ENCODE measurements around the gene C16orf89.
"Not testable (repeated sequence)": the region's sequence is repeated elsewhere in the genome, so short reads cannot be mapped to it uniquely, and the experiment has no call there.

The C16orf89 gene

GRCh38 chr16:5090592-5090991 is 24.8 kb upstream of the C16orf89 start:
- DNase-seq (ENCODE audit: low read depth, low spot score); H3K4me3 ChIP-seq (ENCODE audit: low read depth, low read length); in situ Hi-C loops (cut with HindIII; ENCODE audit: low sequenced_read_pairs): not testable (repeated sequence)

GRCh38 chr16:5089911-5090555 is 24.3 kb upstream of the C16orf89 start:
- DNase-seq (ENCODE audit: low read depth, low spot score); H3K4me3 ChIP-seq (ENCODE audit: low read depth, low read length); in situ Hi-C loops (cut with HindIII; ENCODE audit: low sequenced_read_pairs): not testable (repeated sequence)

- H3K4me3 ChIP-seq (ENCODE audit: low read depth, low read length); in situ Hi-C loops (cut with HindIII; ENCODE audit: low sequenced_read_pairs); DNase-seq (ENCODE audit: low read depth, low spot score): not testable (repeated sequence)
Observed at GRCh38 chr16:5088936-5089335, 23.2 kb upstream of the C16orf89 start.

- in situ Hi-C loops (cut with HindIII; ENCODE audit: low sequenced_read_pairs); DNase-seq (ENCODE audit: low read depth, low spot score); H3K4me3 ChIP-seq (ENCODE audit: low read depth, low read length): not testable (repeated sequence)
Observed at GRCh38 chr16:5088086-5088790, 22.5 kb upstream of the C16orf89 start.

GRCh38 chr16:5085716-5086115 is 20.0 kb upstream of the C16orf89 start:
- H3K4me3 ChIP-seq (ENCODE audit: low read depth, low read length); in situ Hi-C loops (cut with HindIII; ENCODE audit: low sequenced_read_pairs); DNase-seq (ENCODE audit: low read depth, low spot score): not testable (repeated sequence)

GRCh38 chr16:5084802-5085201 is 19.0 kb upstream of the C16orf89 start:
- TF ChIP-seq CTCF (IDR thresholded peaks at IDR 0.05; ENCODE audit: low read depth, low read length): peak; percentile 72
- in situ Hi-C loops (cut with HindIII; ENCODE audit: low sequenced_read_pairs); H3K4me3 ChIP-seq (ENCODE audit: low read depth, low read length): not testable (repeated sequence)
- peak; percentile 42 for DNase-seq (ENCODE audit: low read depth, low spot score)

- in situ Hi-C loops (cut with HindIII; ENCODE audit: low sequenced_read_pairs): not testable (repeated sequence)
Observed at GRCh38 chr16:5084099-5084731, 18.5 kb upstream of the C16orf89 start.

GRCh38 chr16:5083646-5084045 is 17.9 kb upstream of the C16orf89 start:
- DNase-seq (ENCODE audit: low read depth, low spot score); in situ Hi-C loops (cut with HindIII; ENCODE audit: low sequenced_read_pairs); H3K4me3 ChIP-seq (ENCODE audit: low read depth, low read length): not testable (repeated sequence)

More at GRCh38 chr16:5084099-5084731, 18.5 kb upstream of the C16orf89 start:
- not testable (repeated sequence) for DNase-seq (ENCODE audit: low read depth, low spot score); H3K4me3 ChIP-seq (ENCODE audit: low read depth, low read length)

- DNase-seq (ENCODE audit: low read depth, low spot score); in situ Hi-C loops (cut with HindIII; ENCODE audit: low sequenced_read_pairs); H3K4me3 ChIP-seq (ENCODE audit: low read depth, low read length): not testable (repeated sequence)
Observed at GRCh38 chr16:5080996-5081395, 15.2 kb upstream of the C16orf89 start.

GRCh38 chr16:5080461-5080860 is 14.7 kb upstream of the C16orf89 start:
- H3K4me3 ChIP-seq (ENCODE audit: low read depth, low read length); in situ Hi-C loops (cut with HindIII; ENCODE audit: low sequenced_read_pairs); DNase-seq (ENCODE audit: low read depth, low spot score): not testable (repeated sequence)

- no peak for TF ChIP-seq CTCF (IDR thresholded peaks at IDR 0.05; ENCODE audit: low read depth, low read length)
- DNase-seq (ENCODE audit: low read depth, low spot score): no peak
- in situ Hi-C loops (cut with HindIII; ENCODE audit: low sequenced_read_pairs): no loop called here
- no peak overlapping the region for H3K4me3 ChIP-seq (ENCODE audit: low read depth, low read length)
Observed at GRCh38 chr16:5078626-5079025, 12.9 kb upstream of the C16orf89 start.

All from astrocyte of the spinal cord (primary cell).